ENCODE results near the gene FYN. TPM values are rescaled to one million over a fixed set of nuclear protein-coding genes. Genes with fewer than 3 reads are reported as not detected.

FYN gene
- total and polyA plus RNA-seq, 9 of the 15 experiments (the other 6 are each of a cell fraction or from before 2014, with no cell fraction given): 2.9 to 22.1 (median 11.4) TPM

DNA sequence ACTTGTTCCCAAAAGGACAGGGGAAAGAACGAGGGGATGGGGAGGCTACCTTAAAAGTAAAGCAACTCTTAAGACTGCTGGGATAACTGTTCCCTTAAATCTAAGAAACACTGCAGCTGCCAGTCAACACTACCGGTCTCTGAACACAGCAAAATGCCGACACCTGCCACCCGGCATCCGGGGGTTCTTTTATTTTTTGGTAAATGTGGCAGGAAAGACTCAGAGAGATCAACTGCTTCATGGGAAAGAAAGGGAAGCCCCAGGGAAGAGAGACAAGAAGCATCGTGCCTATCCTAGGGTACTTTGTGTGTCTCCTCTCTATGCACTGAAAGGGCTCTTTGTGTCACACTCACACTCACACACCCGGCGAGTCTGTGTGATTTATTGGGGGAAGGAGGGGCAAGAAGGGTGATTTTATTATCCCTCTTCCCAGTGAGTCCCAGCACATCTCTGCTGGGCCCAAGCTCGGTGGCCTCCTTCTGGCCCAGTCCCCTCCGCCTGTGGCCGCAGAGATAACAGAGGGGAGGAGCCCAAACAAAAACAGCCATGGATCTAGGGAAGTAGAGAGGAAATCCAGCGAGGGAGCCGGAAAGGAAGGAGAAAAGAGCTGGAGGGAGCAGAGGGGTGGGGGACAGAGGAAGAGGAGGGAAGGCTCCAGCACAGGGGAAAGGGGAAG is 1.4 kb downstream of the FYN start:
- 5% methylated on average over 11 of the region's 13 CpGs for WGBS (ENCODE audit: insufficient coverage, low coverage, missing lambda C conversion rate)
- H4K20me1 ChIP-seq (replicated peaks; ENCODE audit: control insufficient read depth, insufficient read depth, low read length): 0 out of 2 replicates have a peak, but pooled peaks cover 2% of the 10 kb centered on the region
- peak overlapping the region; percentile 70 for H2AFZ ChIP-seq (ENCODE audit: low read depth, low read length)
- peaks cover 5 to 9% of the 10 kb centered on the region in 2 experiments; a peak in 3 of 5 replicates for H3K27me3 ChIP-seq (ENCODE audit: control insufficient read depth in 2 of 2, insufficient read depth in 2 of 2, low read length in 2 of 2)
- POLR2A ChIA-PET: interaction anchor here (0.9 kb wide), 1 partner anchor 14 kb away, joined by 3 read pairs; no protein-coding TSS in a partner anchor
- H3K36me3 ChIP-seq (ENCODE audit: control insufficient read depth, insufficient read depth, low read length): no peaks in the 10 kb centered on the region
- peak; percentile 82 for FAIRE-seq
- in situ Hi-C loops (cut with MboI) (no loop called here), intact Hi-C loops (cut with micrococcal nuclease) (loop anchor here (5.0 kb wide), 3 partner anchors 70 to 170 kb away; no protein-coding TSS in a partner anchor)
- H3K4me3 ChIP-seq: peak overlapping the region; percentile 58
- no peaks in the 10 kb centered on the region for H3K9me1 ChIP-seq (ENCODE audit: control insufficient read depth, insufficient read depth, low read length)
- no peak overlapping the region; the same call in 2 of the 3 replicates for H3K27ac ChIP-seq (ENCODE audit: extremely low read depth, low read depth, low read length)
- peak; percentile 74 for ATAC-seq
- CTCF ChIA-PET (ENCODE audit: low intra/inter-chr PET ratio): no interaction called here
- peak overlapping the region; percentile 90 for H3K4me2 ChIP-seq (ENCODE audit: insufficient read depth, low read length)
- H3K4me1 ChIP-seq (replicated peaks in 1 of 2; ENCODE audit: control insufficient read depth in 2 of 2, insufficient read depth in 2 of 2, low read length in 2 of 2): peaks cover 20 to 30% of the 10 kb centered on the region in 2 experiments
- DNase-seq (ENCODE audit: extremely low read depth in 1 of 4, low spot score in 3 of 4): peak; percentile 73 to 84 (median 78)
- no TSS peak for BruUV-seq (replicated peaks)
- H3K79me2 ChIP-seq (ENCODE audit: control insufficient read depth, insufficient read depth, low read length): no peaks in the 10 kb centered on the region
- peak overlapping the region in 1 of 2 experiments; percentile 37; a peak in 1 of 4 replicates for H3K9ac ChIP-seq (ENCODE audit: insufficient read depth in 1 of 2, low read depth in 2 of 2, low read length in 2 of 2)
- H3K9me3 ChIP-seq (replicated peaks; ENCODE audit: control insufficient read depth, insufficient read depth, low read depth, low read length): no peaks in the 10 kb centered on the region
- TF ChIP-seq, protein P1, sequence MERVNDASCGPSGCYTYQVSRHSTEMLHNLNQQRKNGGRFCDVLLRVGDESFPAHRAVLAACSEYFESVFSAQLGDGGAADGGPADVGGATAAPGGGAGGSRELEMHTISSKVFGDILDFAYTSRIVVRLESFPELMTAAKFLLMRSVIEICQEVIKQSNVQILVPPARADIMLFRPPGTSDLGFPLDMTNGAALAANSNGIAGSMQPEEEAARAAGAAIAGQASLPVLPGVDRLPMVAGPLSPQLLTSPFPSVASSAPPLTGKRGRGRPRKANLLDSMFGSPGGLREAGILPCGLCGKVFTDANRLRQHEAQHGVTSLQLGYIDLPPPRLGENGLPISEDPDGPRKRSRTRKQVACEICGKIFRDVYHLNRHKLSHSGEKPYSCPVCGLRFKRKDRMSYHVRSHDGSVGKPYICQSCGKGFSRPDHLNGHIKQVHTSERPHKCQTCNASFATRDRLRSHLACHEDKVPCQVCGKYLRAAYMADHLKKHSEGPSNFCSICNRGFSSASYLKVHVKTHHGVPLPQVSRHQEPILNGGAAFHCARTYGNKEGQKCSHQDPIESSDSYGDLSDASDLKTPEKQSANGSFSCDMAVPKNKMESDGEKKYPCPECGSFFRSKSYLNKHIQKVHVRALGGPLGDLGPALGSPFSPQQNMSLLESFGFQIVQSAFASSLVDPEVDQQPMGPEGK (CRISPR knock-in tag; IDR thresholded peaks at IDR 0.05; ENCODE audit: borderline replicate concordance): no peak
- peak; percentile 30 for TF ChIP-seq TAF1 (IDR thresholded peaks at IDR 0.05; ENCODE audit: control insufficient read depth, extremely low read depth, insufficient read depth, low read length, severe bottlenecking)
- TF ChIP-seq FOXJ2 (tag; IDR thresholded peaks at IDR 0.05): peak; percentile 38; the same call in 1 of the 2 replicates
- TF ChIP-seq HDGF (IDR thresholded peaks at IDR 0.05): 0 out of 2 replicates have a peak, but pooled peaks have one; percentile 73
- peak; percentile 35; the same call in 1 of the 2 replicates for TF ChIP-seq TEAD4 (IDR thresholded peaks at IDR 0.05; ENCODE audit: low read length)
- TF ChIP-seq TEAD4 (CRISPR knock-in tag; IDR thresholded peaks at IDR 0.05; ENCODE audit: borderline replicate concordance): no peak
- TF ChIP-seq, protein P2, sequence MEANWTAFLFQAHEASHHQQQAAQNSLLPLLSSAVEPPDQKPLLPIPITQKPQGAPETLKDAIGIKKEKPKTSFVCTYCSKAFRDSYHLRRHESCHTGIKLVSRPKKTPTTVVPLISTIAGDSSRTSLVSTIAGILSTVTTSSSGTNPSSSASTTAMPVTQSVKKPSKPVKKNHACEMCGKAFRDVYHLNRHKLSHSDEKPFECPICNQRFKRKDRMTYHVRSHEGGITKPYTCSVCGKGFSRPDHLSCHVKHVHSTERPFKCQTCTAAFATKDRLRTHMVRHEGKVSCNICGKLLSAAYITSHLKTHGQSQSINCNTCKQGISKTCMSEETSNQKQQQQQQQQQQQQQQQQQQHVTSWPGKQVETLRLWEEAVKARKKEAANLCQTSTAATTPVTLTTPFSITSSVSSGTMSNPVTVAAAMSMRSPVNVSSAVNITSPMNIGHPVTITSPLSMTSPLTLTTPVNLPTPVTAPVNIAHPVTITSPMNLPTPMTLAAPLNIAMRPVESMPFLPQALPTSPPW (CRISPR knock-in tag; IDR thresholded peaks at IDR 0.05): peak; percentile 67
- TF ChIP-seq, protein P3, sequence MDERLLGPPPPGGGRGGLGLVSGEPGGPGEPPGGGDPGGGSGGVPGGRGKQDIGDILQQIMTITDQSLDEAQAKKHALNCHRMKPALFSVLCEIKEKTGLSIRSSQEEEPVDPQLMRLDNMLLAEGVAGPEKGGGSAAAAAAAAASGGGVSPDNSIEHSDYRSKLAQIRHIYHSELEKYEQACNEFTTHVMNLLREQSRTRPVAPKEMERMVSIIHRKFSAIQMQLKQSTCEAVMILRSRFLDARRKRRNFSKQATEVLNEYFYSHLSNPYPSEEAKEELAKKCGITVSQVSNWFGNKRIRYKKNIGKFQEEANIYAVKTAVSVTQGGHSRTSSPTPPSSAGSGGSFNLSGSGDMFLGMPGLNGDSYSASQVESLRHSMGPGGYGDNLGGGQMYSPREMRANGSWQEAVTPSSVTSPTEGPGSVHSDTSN (CRISPR knock-in tag; IDR thresholded peaks at IDR 0.05; ENCODE audit: low read depth): no peak
- TF ChIP-seq, protein P3 (tag; conservative IDR thresholded peaks at IDR 0.05; ENCODE audit: low read depth): peak; percentile 76
- TF ChIP-seq ZNF77 (CRISPR knock-in tag; IDR thresholded peaks at IDR 0.05): no peak
- TF ChIP-seq, protein P4, sequence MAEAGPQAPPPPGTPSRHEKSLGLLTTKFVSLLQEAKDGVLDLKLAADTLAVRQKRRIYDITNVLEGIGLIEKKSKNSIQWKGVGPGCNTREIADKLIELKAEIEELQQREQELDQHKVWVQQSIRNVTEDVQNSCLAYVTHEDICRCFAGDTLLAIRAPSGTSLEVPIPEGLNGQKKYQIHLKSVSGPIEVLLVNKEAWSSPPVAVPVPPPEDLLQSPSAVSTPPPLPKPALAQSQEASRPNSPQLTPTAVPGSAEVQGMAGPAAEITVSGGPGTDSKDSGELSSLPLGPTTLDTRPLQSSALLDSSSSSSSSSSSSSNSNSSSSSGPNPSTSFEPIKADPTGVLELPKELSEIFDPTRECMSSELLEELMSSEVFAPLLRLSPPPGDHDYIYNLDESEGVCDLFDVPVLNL (CRISPR knock-in tag; IDR thresholded peaks at IDR 0.05; ENCODE audit: low read depth): no peak
- no peak for TF ChIP-seq ZNF24 (IDR thresholded peaks at IDR 0.05)
- 0 out of 2 replicates have a peak, but pooled peaks have one; percentile 45 for TF ChIP-seq HDAC2 (IDR thresholded peaks at IDR 0.05)
- TF ChIP-seq TSC22D4 (tag; IDR thresholded peaks at IDR 0.05): no peak
- TF ChIP-seq SRSF7 (optimal IDR thresholded peaks at IDR 0.05; ENCODE audit: low read depth, low read length): no peak

Data from K562 (cell line).